B cell (primary cell): ENCODE results near the gene GLCE. TPM values are rescaled to one million over a fixed set of nuclear protein-coding genes. Genes with fewer than 3 reads are reported as not detected.

Experiments used
- ATAC-seq: fragments of 200-7000 bp; cut with Tn5 transposase; one replicate; pipeline ENCODE4 v1.10.0; 2021; ENCODE audit warnings: low read depth, mild to moderate bottlenecking, moderate number of reproducible peaks, moderate library complexity
- CTCF ChIA-PET: fragments of 350-600 bp; sonication (Branson Sonifier 250); formaldehyde crosslinking; loops from one replicate; lab custom pipeline; 2021; ENCODE audit warnings: antibody characterized with exemption, inconsistent platforms; lab: Charles Lee
- POLR2A ChIA-PET: fragments of 350-600 bp; sonication (Branson Sonifier 250); formaldehyde crosslinking; loops from one replicate; lab custom pipeline; 2021; ENCODE audit warnings: antibody characterized with exemption; lab: Charles Lee
- DNase-seq: peaks from one replicate; pipeline ENCODE4 v3.0.0; 2013
- H2AFZ ChIP-seq: 2 replicates; pipeline ENCODE4 v1.6.1; 2012; ENCODE audit warnings: mild to moderate bottlenecking, low read depth, low read length; ENCODE audit not compliant: insufficient read depth, poor library complexity, severe bottlenecking
- H3K27ac ChIP-seq, 2 donors: 1 replicate in 1 of 2; 2 replicates in 1 of 2; pipeline ENCODE4 v1.5.1; 2012 to 2013; ENCODE audit warnings: low read length in 2 of 2, mild to moderate bottlenecking in 2 of 2, moderate library complexity in 1 of 2
- H3K27me3 ChIP-seq, 4 experiments: fragments of 200-600 bp in 1 of 4; sonication (generic) in 1 of 4; replicated peaks in 1 of 4; 1 replicate in 2 of 4; 2 replicates in 2 of 4; pipeline versions ENCODE4 v1.6.1 to v1.7.0; 2013 to 2016; ENCODE audit warnings: low read length in 3 of 4, mild to moderate bottlenecking in 2 of 4, mixed read lengths in 1 of 4, moderate library complexity in 1 of 4; ENCODE audit not compliant: insufficient read depth in 4 of 4, control insufficient read depth in 3 of 4; ENCODE audit errors: control extremely low read depth in 1 of 4
- H3K36me3 ChIP-seq, 2 experiments: replicated peaks in 1 of 2; 1 replicate in 1 of 2; 2 replicates in 1 of 2; pipeline versions ENCODE4 v1.6.1 to v1.7.1; 2013; ENCODE audit warnings: low read length in 1 of 2; ENCODE audit not compliant: insufficient read depth in 2 of 2, control insufficient read depth in 1 of 2; ENCODE audit errors: control extremely low read depth in 1 of 2, extremely low read depth in 1 of 2
- H3K4me1 ChIP-seq, 2 donors: fragments of 200-600 bp in 1 of 2; sonication (generic) in 1 of 2; 1 replicate in 1 of 2; 2 replicates in 1 of 2; pipeline versions ENCODE4 v1.5.1 to v1.6.1; 2013 to 2017; ENCODE audit warnings: low read length in 2 of 2; ENCODE audit not compliant: control insufficient read depth in 2 of 2, insufficient read depth in 2 of 2
- H3K4me2 ChIP-seq: replicated peaks from 2 replicates; pipeline ENCODE3; 2012; ENCODE audit warnings: mild to moderate bottlenecking, low read depth, low read length; ENCODE audit not compliant: poor library complexity, severe bottlenecking
- H3K4me3 ChIP-seq, 5 experiments: fragments of 200-600 bp in 1 of 5; sonication (generic) in 1 of 5; 1 replicate in 3 of 5; 2 replicates in 2 of 5; pipeline versions ENCODE4 v1.5.1 to v1.7.0; 2011 to 2016; ENCODE audit warnings: low read length in 4 of 5, mild to moderate bottlenecking in 4 of 5, low read depth in 2 of 5, control low read depth in 1 of 5, moderate library complexity in 1 of 5; ENCODE audit not compliant: insufficient read depth in 1 of 5; ENCODE audit errors: control extremely low read depth in 1 of 5, extremely low read depth in 1 of 5
- H3K79me2 ChIP-seq: fragments of 200-600 bp; sonication (generic); one replicate; pipeline ENCODE4 v1.6.0; 2016; ENCODE audit warnings: low read length; ENCODE audit not compliant: control insufficient read depth, insufficient read depth
- H3K9ac ChIP-seq: fragments of 200-600 bp; sonication (generic); 2 replicates; pipeline ENCODE4 v1.6.1; 2017; ENCODE audit warnings: mild to moderate bottlenecking, low read length, moderate library complexity
- H3K9me3 ChIP-seq, 3 donors: one replicate each; pipeline versions ENCODE4 v1.6.1 to v1.7.1; 2013; ENCODE audit warnings: low read length in 2 of 3; ENCODE audit not compliant: control insufficient read depth in 2 of 3, insufficient read depth in 1 of 3; ENCODE audit errors: control extremely low read depth in 1 of 3
- H4K20me1 ChIP-seq: 2 replicates; pipeline ENCODE4 v1.6.0; 2012; ENCODE audit warnings: mild to moderate bottlenecking, low read length; ENCODE audit not compliant: insufficient read depth, control insufficient read depth, poor library complexity, severe bottlenecking
- H3K27ac Mint-ChIP-seq: one replicate; pipeline ENCODE4 v1.8.0; 2021; ENCODE audit warnings: mixed read lengths
- H3K27me3 Mint-ChIP-seq: one replicate; pipeline ENCODE4 v1.8.0; 2021; ENCODE audit warnings: mixed read lengths
- H3K4me1 Mint-ChIP-seq: one replicate; pipeline ENCODE4 v1.8.0; 2021; ENCODE audit warnings: mixed read lengths
- H3K4me3 Mint-ChIP-seq: one replicate; pipeline ENCODE4 v1.8.0; 2021; ENCODE audit warnings: mixed read lengths
- H3K9me3 Mint-ChIP-seq: one replicate; pipeline ENCODE4 v1.8.0; 2022; ENCODE audit warnings: mixed read lengths; ENCODE audit not compliant: insufficient read depth
- EZH2 ChIP-seq: IDR thresholded peaks from 2 replicates; pipeline ENCODE4 v1.6.1; 2012; ENCODE audit warnings: borderline replicate concordance, low read depth, mild to moderate bottlenecking, moderate library complexity, low read length; ENCODE audit not compliant: insufficient read depth, poor library complexity, severe bottlenecking
- intact Hi-C: fragments of 100-400 bp; cut with micrococcal nuclease; formaldehyde crosslinking; loops from one replicate; pipeline ENCODE4 v1.10.0; 2022
- polyA plus RNA-seq: library from polyadenylated mRNA; depleted of rRNA; stranded (reverse); fragments of >200 nt; gene quantifications from 2 replicates; pipeline ENCODE4 v1.2.3, GENCODE V29; 2012
- total RNA-seq, 2 donors: library from RNA; stranded (reverse); fragments of 120-200 nt in 1 of 2; gene quantifications; 1 replicate in 1 of 2; 2 replicates in 1 of 2; pipeline versions ENCODE4 v1.2.3 to v1.2.4, GENCODE V29; 2013 to 2022
- TF ChIP-seq, protein P1 (sequence below): fragments of 200-600 bp; IDR thresholded peaks from one replicate; pipeline ENCODE4 v1.8.0; 2022; ENCODE audit warnings: antibody characterized with exemption, mild to moderate bottlenecking

The GLCE gene
- total and polyA plus RNA-seq, 2 donors (not counting 1 experiment from before 2014, with no cell fraction given), result 3.0 to 5.3 TPM

- Mint-ChIP-seq H3K9me3 (peaks cover 5% of the 10 kb centered on the region), H3K27me3 (no peaks in the 10 kb centered on the region), H3K4me3 (no peak overlapping the region), H3K4me1 (peaks cover 8% of the 10 kb centered on the region), H3K27ac (no peak overlapping the region)
- Histone ChIP-seq H2AFZ (no peak overlapping the region), H3K9ac (no peak overlapping the region), H3K79me2 (no peaks in the 10 kb centered on the region), H3K27ac (no peak overlapping the region), H3K27me3 (no peaks in the 10 kb centered on the region), H3K4me2 (no peak overlapping the region), H4K20me1 (no peaks in the 10 kb centered on the region), H3K4me1 (peaks cover 7 to 8% of the 10 kb centered on the region in 2 donors), H3K9me3 (peaks cover 0 to 2% (median 2%) of the 10 kb centered on the region in 3 donors), H3K36me3 (no peaks in the 10 kb centered on the region), H3K4me3 (no peak overlapping the region)
- intact Hi-C loops, result no loop called here
- ATAC-seq, result no peak
- CTCF ChIA-PET, result no interaction called here
- no peak for DNase-seq
- TF ChIP-seq, protein P1, sequence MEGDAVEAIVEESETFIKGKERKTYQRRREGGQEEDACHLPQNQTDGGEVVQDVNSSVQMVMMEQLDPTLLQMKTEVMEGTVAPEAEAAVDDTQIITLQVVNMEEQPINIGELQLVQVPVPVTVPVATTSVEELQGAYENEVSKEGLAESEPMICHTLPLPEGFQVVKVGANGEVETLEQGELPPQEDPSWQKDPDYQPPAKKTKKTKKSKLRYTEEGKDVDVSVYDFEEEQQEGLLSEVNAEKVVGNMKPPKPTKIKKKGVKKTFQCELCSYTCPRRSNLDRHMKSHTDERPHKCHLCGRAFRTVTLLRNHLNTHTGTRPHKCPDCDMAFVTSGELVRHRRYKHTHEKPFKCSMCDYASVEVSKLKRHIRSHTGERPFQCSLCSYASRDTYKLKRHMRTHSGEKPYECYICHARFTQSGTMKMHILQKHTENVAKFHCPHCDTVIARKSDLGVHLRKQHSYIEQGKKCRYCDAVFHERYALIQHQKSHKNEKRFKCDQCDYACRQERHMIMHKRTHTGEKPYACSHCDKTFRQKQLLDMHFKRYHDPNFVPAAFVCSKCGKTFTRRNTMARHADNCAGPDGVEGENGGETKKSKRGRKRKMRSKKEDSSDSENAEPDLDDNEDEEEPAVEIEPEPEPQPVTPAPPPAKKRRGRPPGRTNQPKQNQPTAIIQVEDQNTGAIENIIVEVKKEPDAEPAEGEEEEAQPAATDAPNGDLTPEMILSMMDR, result no peak
- TF ChIP-seq EZH2, result no peak
- POLR2A ChIA-PET, result no interaction called here
Observed at GRCh38 chr15:69190091-69190490, 29.7 kb downstream of the GLCE start.

GRCh38 chr15:69190504-69190903 lies 30.1 kb downstream of the GLCE start:
- POLR2A ChIA-PET, result no interaction called here
- no peak overlapping the region for H3K4me3 ChIP-seq
- H3K36me3 ChIP-seq, result no peaks in the 10 kb centered on the region
- Mint-ChIP-seq H3K9me3 (peaks cover 5% of the 10 kb centered on the region), H3K4me1 (peaks cover 4% of the 10 kb centered on the region), H3K4me3 (no peak overlapping the region), H3K27ac (no peak overlapping the region), H3K27me3 (no peaks in the 10 kb centered on the region)
- H3K4me2 ChIP-seq, result no peak overlapping the region
- no peaks in the 10 kb centered on the region for H3K79me2 ChIP-seq
- no peak for DNase-seq
- H2AFZ ChIP-seq, result no peak overlapping the region
- intact Hi-C loops, result no loop called here
- H4K20me1 ChIP-seq, result no peaks in the 10 kb centered on the region
- no peak overlapping the region for H3K27ac ChIP-seq
- H3K27me3 ChIP-seq, result no peaks in the 10 kb centered on the region
- H3K4me1 ChIP-seq, result peaks cover 4 to 7% of the 10 kb centered on the region in 2 donors
- no peak for TF ChIP-seq EZH2
- TF ChIP-seq, protein P1, result no peak
- H3K9ac ChIP-seq, result no peak overlapping the region
- peaks cover 0 to 2% (median 2%) of the 10 kb centered on the region in 3 donors for H3K9me3 ChIP-seq
- CTCF ChIA-PET, result no interaction called here
- ATAC-seq, result no peak
